ENCODE results near the gene ZNF230. TPM values are rescaled to one million over a fixed set of nuclear protein-coding genes. Genes with fewer than 3 reads are reported as not detected.

The ZNF230 gene
- total RNA-seq, 1 experiment from 2014 or later, result 5.3 TPM

DNA sequence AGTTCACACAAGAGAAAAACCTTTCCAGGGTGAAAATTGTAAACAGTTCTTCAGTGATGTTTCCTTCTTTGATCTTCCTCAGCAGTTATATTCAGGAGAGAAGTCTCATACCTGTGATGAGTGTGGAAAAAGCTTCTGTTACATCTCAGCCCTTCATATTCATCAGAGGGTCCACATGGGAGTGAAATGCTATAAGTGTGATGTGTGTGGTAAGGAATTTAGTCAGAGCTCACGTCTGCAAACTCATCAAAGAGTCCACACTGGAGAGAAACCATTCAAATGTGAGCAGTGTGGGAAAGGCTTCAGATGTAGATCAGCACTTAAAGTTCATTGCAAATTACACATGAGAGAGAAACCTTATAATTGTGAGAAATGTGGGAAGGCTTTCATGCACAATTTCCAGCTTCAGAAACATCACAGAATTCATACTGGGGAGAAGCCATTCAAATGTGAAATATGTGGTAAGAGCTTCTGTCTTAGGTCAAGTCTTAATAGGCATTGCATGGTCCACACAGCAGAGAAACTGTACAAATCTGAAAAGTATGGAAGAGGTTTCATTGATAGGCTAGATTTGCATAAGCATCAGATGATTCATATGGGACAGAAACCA is 29.3 kb downstream of the ZNF230 start:
- no peak for DNase-seq (ENCODE audit: low read depth)

DNA sequence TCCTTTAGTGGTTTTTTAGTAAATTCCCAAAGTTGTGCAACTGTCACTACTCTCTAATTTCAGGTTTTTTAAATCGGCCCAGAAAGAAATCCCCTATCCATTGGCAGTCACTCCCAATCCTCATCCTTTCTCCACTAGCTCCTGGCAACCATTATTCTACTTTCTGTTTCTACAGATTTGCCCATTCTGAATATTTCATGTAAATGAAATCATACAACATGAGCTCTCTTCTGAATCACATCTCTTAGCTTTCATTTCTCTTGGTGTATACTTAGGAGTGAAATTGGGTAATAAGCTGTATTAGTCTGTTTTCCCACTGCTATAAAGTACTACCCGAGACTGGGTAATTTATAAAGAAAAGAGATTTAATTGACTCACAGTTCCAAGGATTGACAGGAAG is 39.4 kb downstream of the ZNF230 start:
- no peak for DNase-seq (ENCODE audit: low read depth)

DNA sequence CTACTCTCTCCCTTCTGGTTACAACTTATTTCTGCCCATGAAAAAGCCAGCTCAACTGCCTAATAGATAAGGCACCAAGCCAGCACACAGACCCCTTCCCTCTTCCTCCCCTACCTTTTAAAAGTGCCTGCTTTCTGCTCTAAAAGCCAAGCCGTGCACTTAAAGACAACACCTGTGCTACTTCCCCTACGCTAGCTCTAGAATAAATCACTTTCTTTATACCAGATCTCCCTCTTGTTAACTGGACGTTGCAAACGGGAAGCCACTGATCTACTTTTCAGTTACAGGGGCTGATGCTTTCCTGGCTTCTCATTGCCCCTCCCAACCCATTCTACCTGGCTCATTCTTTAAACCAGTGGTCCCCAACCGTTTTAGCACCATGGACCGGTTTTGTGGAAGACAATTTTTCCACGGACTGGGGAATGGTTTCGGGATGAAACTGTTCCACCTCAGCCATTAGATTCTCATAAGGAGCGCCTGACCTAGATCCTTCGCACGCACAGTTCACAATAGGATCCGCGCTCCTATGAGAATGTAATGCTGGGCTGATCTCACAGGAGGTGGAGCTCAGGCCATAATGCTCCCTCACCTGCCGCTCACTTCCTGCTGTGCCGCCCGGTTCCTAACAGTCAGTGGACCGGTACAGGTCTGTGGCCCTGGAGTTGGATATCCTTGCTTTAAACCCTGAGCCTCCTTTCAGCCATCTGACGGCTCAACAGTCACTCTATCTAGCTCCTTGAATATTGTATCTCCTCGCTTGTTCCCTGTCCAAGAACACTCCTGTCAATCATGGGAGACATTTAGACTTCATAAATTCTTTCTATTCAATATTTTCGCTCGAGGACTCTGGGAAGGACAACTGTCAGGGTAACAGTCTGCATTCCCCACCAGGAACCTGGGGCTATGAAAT is 48.2 kb downstream of the ZNF230 start:
- DNase-seq (ENCODE audit: low read depth), result no peak

DNA sequence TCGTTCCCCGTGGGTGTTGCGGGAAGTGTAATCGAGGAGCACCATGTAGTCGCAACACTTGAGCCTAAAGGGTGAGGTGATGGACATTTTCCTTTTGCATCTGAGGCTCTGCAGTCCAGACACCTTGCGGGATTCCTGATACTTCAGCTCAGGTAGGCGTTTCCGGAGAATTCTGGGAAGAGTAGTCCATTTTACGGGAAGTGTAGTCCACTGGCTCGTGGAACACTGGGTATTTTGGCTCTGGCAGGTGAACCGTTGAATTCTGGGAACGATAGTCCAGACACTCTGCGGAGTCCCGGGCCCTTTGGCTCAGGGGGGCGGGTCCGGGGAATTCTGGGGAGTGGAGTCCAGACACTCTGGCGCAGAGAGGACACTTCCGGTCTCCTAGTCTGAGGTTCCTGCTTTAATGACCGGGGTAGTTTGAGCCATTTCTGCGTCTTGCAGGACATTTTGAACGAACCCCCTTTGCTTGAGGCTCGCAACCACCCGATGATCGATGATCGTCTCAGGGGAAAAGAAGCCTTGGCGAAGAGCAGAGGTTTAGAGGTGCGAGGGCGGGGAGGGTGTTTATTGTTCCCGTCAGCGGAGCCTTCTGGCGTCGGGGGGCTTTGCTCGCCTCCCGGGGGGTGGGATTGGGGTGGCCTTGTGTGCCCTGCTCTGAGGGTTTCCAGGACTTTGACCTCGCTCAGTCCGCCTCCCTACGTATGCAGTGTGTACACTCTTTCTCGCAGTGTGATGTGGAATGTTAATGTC is 49.1 kb downstream of the ZNF230 start, which contains the start of gene ZNF223:
Gene ZNF223, plus strand, starts transcription at position 387 of the 753 bp plus-strand sequence. CDS start 3,141 bp downstream, outside the sequence.
- peak; percentile 93 for DNase-seq (ENCODE audit: low read depth)

DNA sequence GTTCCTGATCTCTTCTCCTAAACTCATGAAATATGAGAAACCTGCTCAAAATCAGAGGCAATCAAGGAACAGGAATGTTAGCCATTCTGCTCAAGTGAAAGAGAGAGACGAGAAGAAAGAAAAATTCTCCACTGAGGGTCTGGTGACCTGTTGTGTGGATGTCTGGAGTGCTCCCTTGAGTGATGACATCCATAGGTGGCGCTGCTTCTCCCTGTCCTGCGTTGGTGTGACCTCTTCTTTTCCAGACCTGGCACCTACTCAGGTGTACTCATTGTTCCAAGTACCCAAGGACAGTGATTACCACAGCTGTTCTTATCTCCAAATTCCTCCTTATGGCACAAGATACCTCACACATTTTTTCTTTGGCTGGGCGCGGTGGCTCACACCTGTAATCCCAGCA is 53.1 kb downstream of the ZNF230 start:
- no peak for DNase-seq (ENCODE audit: low read depth)

DNA sequence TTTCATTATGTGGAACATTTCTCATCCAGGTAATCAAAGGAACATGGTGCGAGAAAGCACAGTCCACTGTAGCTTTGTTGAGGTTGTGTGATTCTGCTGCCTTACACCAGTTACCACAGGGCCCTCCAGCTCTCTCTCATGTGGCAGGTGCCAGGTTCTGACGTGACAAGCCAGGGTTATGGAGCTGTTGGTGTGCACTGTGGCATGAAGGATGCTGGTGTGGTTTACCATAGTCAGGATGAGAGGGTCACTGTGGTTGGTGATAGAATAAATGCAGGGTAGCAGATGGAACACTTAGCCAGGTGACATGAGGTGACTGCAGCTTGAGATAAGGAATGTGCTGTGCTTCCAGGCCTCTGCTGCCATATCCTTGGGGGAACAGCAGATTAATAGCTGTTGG is 56.5 kb downstream of the ZNF230 start:
- no peak for DNase-seq (ENCODE audit: low read depth)

DNA sequence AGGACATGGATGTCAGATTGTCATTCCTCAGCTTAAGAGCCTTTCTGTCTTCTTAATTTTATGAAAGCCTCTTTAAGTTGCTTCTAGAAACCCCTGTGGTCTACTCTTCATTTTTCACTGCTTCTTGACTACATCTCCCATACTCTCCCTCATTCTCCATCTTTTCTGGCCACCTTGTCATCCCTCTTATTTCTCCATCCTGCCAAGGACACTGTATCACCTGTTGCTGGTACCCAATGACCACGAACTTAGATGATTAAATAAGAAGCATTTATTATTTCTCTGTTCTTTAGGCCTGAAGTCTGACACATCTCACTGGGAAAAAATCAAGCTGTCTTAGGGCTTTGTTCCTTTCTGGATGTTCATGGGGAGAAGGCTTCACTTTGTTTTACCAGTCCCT is 58.3 kb downstream of the ZNF230 start:
- no peak for DNase-seq (ENCODE audit: low read depth)

Small RNAs within 50 kb of the gene (small RNA-seq; reads per million reads assigned to genes)
- gene AC006213.5, result not detected

Other genes starting within 250 kb of the ZNF230 start
- 29.0 and 37.5 TPM in 2 replicates for gene SMG9, start 248.0 kb upstream of the ZNF230 start, total RNA-seq (2014; rRNA removed; shearing (Covaris generic))
- 108 and 120 TPM in 2 replicates for gene KCNN4, start 222.0 kb upstream of the ZNF230 start, total RNA-seq (2014; rRNA removed; shearing (Covaris generic))
- gene LYPD5, start 200.5 kb upstream of the ZNF230 start, total RNA-seq (2014; rRNA removed; shearing (Covaris generic)), result 0.07 and 0.37 TPM in 2 replicates
- 4.3 and 6.0 TPM in 2 replicates for gene ZNF283, start 175.6 kb upstream of the ZNF230 start, total RNA-seq (2014; rRNA removed; shearing (Covaris generic))
- 1.1 and 1.2 TPM in 2 replicates for gene ZNF404, start 119.0 kb upstream of the ZNF230 start, total RNA-seq (2014; rRNA removed; shearing (Covaris generic))
- 22.8 and 25.4 TPM in 2 replicates for gene ZNF45, start 67.7 kb upstream of the ZNF230 start, total RNA-seq (2014; rRNA removed; shearing (Covaris generic))
- 3.1 and 3.7 TPM in 2 replicates for gene ZNF221, start 51.7 kb upstream of the ZNF230 start, total RNA-seq (2014; rRNA removed; shearing (Covaris generic))
- gene ZNF155, start 18.8 kb upstream of the ZNF230 start, total RNA-seq (2014; rRNA removed; shearing (Covaris generic)), result 4.4 and 5.3 TPM in 2 replicates
- gene ZNF222, start 22.4 kb downstream of the ZNF230 start, total RNA-seq (2014; rRNA removed; shearing (Covaris generic)), result 3.7 and 5.6 TPM in 2 replicates
- gene ZNF223, start 49.1 kb downstream of the ZNF230 start, total RNA-seq (2014; rRNA removed; shearing (Covaris generic)), result 4.2 and 6.1 TPM in 2 replicates
- 4.1 and 5.0 TPM in 2 replicates for gene ZNF284, start 69.2 kb downstream of the ZNF230 start, total RNA-seq (2014; rRNA removed; shearing (Covaris generic))
- 8.3 and 13.5 TPM in 2 replicates for gene ZNF224, start 91.4 kb downstream of the ZNF230 start, total RNA-seq (2014; rRNA removed; shearing (Covaris generic))
- gene ZNF225, start 110.4 kb downstream of the ZNF230 start, total RNA-seq (2014; rRNA removed; shearing (Covaris generic)), result 2.9 and 3.4 TPM in 2 replicates
- 6.7 and 8.1 TPM in 2 replicates for gene ZNF234, start 138.6 kb downstream of the ZNF230 start, total RNA-seq (2014; rRNA removed; shearing (Covaris generic))
- gene ZNF226, start 162.1 kb downstream of the ZNF230 start, total RNA-seq (2014; rRNA removed; shearing (Covaris generic)), result 16.7 and 21.8 TPM in 2 replicates
- 24.9 and 26.3 TPM in 2 replicates for gene ZNF227, start 209.6 kb downstream of the ZNF230 start, total RNA-seq (2014; rRNA removed; shearing (Covaris generic))